GM23338 (cell line): ENCODE measurements around the gene TMEM86A. TPM values are rescaled to one million over a fixed set of nuclear protein-coding genes. Genes with fewer than 3 reads are reported as not detected.

Experiments used
- polyA plus RNA-seq: library from polyadenylated mRNA; unstranded; fragments of >200 nt; fragmentation: Nextera tagmentation; extraction: Ambion mirVana; gene quantifications from 2 replicates; pipeline ENCODE4 v1.2.1, GENCODE V29; 2016
- total RNA-seq: library from RNA; depleted of rRNA; stranded (reverse); fragments of >200 nt; shearing (Covaris generic); gene quantifications from 2 replicates; pipeline ENCODE4 v1.2.3, GENCODE V29; 2014; rRNA removed

Gene TMEM86A
- total and polyA plus RNA-seq, 2 experiments from 2014 or later: 0.45 to 0.91 TPM

Other genes starting within 250 kb of the TMEM86A start
- 0.59 TPM in 1 of 2 replicates, not detected in the other for gene LDHAL6A, start 242.9 kb upstream of the TMEM86A start, total RNA-seq
- 0.10 and 0.16 TPM in 2 replicates for gene LDHAL6A, start 242.9 kb upstream of the TMEM86A start, polyA plus RNA-seq
- 74.9 and 102 TPM in 2 replicates for gene TSG101, start 171.8 kb upstream of the TMEM86A start, total RNA-seq
- gene TSG101, start 171.8 kb upstream of the TMEM86A start, polyA plus RNA-seq: 53.7 and 59.4 TPM in 2 replicates
- 11.8 and 12.7 TPM in 2 replicates for gene UEVLD, start 110.0 kb upstream of the TMEM86A start, total RNA-seq
- 6.0 and 10.2 TPM in 2 replicates for gene UEVLD, start 110.0 kb upstream of the TMEM86A start, polyA plus RNA-seq
- gene MISFA, start 99.0 kb upstream of the TMEM86A start, total RNA-seq: 1.7 TPM in 1 of 2 replicates, not detected in the other
- 5.1 and 7.9 TPM in 2 replicates for gene MISFA, start 99.0 kb upstream of the TMEM86A start, polyA plus RNA-seq
- 14.1 TPM in 2 replicates for gene SPTY2D1, start 64.4 kb upstream of the TMEM86A start, total RNA-seq
- 5.4 and 5.9 TPM in 2 replicates for gene SPTY2D1, start 64.4 kb upstream of the TMEM86A start, polyA plus RNA-seq
- gene IGSF22, start 27.4 kb downstream of the TMEM86A start, total RNA-seq: not detected in 2 replicates
- 0.37 and 0.85 TPM in 2 replicates for gene IGSF22, start 27.4 kb downstream of the TMEM86A start, polyA plus RNA-seq
- 4.9 and 5.7 TPM in 2 replicates for gene PTPN5, start 93.0 kb downstream of the TMEM86A start, total RNA-seq
- gene PTPN5, start 93.0 kb downstream of the TMEM86A start, polyA plus RNA-seq: 3.6 and 3.7 TPM in 2 replicates
- not detected in 2 replicates for gene MRGPRX1, start 240.6 kb downstream of the TMEM86A start, total RNA-seq
- gene MRGPRX1, start 240.6 kb downstream of the TMEM86A start, polyA plus RNA-seq: not detected in 2 replicates